Stimulated activated naive CD8-positive, alpha-beta T cell treated with anti-CD3 and anti-CD28 coated beads, Interleukin-15, amount 100 ng/mL, for 72 hours (primary cell): Measurements from ENCODE around the gene CDHR5.

ENCODE experiments used
- ATAC-seq: fragments of 150-1000 bp; cut with Tn5 transposase; 2 replicates; pipeline ENCODE4 v1.10.0; 2021; ENCODE audit warnings: mild to moderate bottlenecking, moderate library complexity
- DNase-seq, 2 donors: peaks; one replicate each; pipeline ENCODE4 v3.0.0; 2021 to 2022
- H3K27ac Mint-ChIP-seq, 2 donors: one replicate each; pipeline ENCODE4 v1.8.0; 2022; ENCODE audit warnings: mild to moderate bottlenecking in 2 of 2, mixed read lengths in 2 of 2, moderate library complexity in 2 of 2
- H3K27me3 Mint-ChIP-seq: one replicate; pipeline ENCODE4 v1.8.0; 2022; ENCODE audit warnings: mixed read lengths
- H3K4me1 Mint-ChIP-seq: one replicate; pipeline ENCODE4 v1.8.0; 2022; ENCODE audit warnings: mild to moderate bottlenecking, mixed read lengths
- H3K4me3 Mint-ChIP-seq, 2 donors: one replicate each; pipeline ENCODE4 v1.8.0; 2022; ENCODE audit warnings: mild to moderate bottlenecking in 2 of 2, mixed read lengths in 2 of 2, moderate library complexity in 1 of 2
- H3K9me3 Mint-ChIP-seq, 2 donors: one replicate each; pipeline ENCODE4 v1.8.0; 2022; ENCODE audit warnings: mixed read lengths in 2 of 2

The CDHR5 gene

DNA sequence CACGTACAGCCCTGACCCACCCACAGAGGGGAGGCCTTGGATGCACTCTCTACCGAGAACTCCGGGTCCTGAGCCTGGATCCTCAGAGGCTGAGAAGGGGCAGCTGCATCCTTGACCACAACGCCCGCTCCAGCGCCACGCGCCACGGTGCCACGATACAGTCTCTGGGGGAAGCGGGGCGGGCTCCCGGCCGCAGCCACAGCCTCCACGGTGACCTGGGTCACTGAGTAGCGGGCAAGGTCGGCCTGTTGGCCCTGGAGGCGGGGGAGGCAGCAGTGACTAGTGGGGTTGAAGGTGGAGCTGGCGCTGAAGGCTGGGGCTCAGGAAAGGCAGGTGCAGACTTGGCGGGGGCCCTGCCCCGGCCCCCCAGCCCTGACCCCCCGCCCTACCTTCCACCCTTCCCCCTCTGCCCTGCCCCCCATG lies 5.1 kb downstream of the CDHR5 start:
- no peaks in the 10 kb centered on the region for H3K9me3 Mint-ChIP-seq
- no peak for DNase-seq
- peaks cover 22% of the 10 kb centered on the region for H3K4me1 Mint-ChIP-seq
- no peak for ATAC-seq
- peaks cover 2% of the 10 kb centered on the region for H3K27me3 Mint-ChIP-seq
- no peak overlapping the region for H3K27ac Mint-ChIP-seq
- no peak overlapping the region for H3K4me3 Mint-ChIP-seq

DNA sequence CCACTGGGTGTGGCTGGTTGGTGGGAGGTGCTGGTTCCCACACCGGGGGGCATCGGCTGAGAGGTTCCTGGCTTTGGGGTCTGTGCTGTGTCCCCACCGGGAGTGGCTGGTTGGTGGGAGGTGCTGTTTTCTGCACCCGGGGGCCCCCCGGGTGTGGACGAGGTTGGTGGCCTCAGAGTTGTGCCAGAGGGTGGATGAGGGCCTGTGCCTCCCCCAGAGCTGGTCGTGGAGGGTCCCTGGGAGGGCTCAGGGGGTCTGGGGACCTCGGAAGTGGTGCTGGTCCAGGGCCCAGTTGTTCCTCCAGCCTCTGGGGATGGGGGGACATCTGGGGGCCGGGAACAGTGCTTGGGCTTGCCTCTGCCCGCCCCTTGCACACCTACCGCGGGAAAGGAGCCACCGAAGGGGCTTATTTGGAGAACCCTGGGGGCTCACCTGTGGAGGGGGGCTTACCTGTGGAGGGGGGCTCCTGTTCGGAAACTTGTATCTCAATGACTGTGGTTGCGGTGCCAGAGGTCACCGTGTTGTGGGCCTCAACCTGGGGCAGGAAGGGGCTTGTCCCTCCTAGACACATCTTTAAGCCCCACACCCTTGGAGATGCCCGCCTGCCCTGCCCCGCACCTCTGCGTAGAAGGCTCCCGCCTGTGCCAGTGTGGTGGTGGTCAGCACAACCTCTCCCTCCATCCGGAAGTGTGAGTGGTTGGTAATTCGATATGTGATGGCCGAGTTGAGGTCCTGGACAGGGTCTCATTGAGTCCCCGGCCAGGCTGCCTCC lies 5.7 kb downstream of the CDHR5 start:
- Mint-ChIP-seq H3K4me1 (peaks cover 28% of the 10 kb centered on the region), H3K27me3 (no peaks in the 10 kb centered on the region), H3K4me3 (no peak overlapping the region), H3K27ac (peak overlapping the region in 1 of 2 donors; percentile 93), H3K9me3 (no peaks in the 10 kb centered on the region)
- ATAC-seq (no peak), DNase-seq (no peak)

DNA sequence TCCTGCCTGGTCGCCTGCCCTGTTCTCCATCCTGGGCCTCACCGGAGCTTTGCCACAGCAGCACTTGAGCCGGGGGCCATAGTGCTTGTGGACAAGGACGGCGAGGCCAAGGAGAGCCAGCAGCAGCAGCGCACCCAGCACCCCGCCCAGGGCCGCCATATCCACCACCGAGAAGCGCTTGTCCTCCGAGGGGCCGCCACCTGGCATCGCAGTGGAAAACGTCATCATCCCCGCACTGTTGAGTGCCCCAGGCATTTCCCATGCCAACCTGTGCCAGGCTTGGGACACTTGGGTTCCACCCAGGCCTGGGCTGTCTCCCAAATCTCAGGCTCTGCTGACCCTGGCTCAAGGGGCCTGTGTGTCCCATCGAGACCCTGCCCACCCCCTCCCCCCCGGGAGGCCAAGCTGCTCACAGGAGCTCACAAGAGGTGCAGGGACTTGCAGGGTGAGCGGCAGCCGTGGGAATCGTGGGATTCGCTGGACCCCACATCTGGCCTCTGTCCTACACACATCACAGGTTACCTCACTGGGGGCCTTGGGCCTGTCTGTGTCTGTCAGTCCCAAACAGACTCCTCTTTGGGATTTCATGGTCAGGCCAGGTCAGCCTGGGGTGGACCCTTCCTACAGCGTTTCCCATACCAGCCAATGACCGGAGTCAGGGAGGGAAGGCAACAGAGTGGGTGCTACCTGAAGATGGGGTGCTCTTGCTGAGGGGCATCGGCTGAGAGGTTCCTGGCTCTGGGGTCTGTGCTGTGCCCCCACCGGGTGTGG lies 6.7 kb downstream of the CDHR5 start:
- ATAC-seq: no peak
- DNase-seq: no peak
- no peaks in the 10 kb centered on the region for H3K9me3 Mint-ChIP-seq
- H3K4me1 Mint-ChIP-seq: peaks cover 38% of the 10 kb centered on the region
- peak overlapping the region in 1 of 2 donors; percentile 93 for H3K27ac Mint-ChIP-seq
- no peaks in the 10 kb centered on the region for H3K27me3 Mint-ChIP-seq
- no peak overlapping the region for H3K4me3 Mint-ChIP-seq

DNA sequence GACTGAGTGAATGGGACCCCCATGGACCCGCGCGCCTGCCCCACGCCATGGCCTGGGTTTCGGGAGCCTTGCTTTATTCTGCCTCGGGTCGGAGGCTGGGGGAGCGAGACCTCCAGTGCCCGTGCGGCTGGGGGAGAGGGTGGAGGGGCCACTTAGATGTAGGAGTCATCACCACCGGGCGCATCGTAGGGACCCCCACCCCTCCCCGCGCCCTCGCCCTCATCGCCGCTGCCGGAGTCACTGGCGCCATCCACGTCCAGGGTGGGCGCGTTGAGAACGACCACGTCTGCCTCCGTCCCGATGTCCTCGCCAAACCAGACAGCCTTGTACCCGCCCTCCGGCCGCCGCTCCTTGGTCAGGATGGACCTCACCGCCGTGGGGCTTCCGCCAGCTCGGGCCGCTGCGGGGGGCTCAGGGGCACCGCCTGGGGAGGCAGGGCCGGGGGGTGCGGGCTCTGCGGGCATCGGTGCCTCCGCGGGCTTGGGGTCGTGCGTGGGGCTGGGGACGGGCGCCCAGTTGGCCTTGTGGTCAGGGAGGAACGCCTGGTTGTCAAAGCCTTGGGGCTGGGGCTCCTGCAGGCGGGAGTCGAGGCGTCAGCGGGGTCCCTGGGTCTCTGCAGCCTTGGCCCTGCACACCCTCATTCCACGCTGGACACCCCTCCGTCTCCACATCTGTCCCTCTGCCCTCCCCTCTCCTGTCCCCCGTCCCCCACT lies 7.4 kb downstream of the CDHR5 start:
- no peak for ATAC-seq
- H3K4me3 Mint-ChIP-seq: no peak overlapping the region
- no peak overlapping the region for H3K27ac Mint-ChIP-seq
- no peaks in the 10 kb centered on the region for H3K27me3 Mint-ChIP-seq
- H3K9me3 Mint-ChIP-seq: no peaks in the 10 kb centered on the region
- peaks cover 42% of the 10 kb centered on the region for H3K4me1 Mint-ChIP-seq
- DNase-seq: no peak

DNA sequence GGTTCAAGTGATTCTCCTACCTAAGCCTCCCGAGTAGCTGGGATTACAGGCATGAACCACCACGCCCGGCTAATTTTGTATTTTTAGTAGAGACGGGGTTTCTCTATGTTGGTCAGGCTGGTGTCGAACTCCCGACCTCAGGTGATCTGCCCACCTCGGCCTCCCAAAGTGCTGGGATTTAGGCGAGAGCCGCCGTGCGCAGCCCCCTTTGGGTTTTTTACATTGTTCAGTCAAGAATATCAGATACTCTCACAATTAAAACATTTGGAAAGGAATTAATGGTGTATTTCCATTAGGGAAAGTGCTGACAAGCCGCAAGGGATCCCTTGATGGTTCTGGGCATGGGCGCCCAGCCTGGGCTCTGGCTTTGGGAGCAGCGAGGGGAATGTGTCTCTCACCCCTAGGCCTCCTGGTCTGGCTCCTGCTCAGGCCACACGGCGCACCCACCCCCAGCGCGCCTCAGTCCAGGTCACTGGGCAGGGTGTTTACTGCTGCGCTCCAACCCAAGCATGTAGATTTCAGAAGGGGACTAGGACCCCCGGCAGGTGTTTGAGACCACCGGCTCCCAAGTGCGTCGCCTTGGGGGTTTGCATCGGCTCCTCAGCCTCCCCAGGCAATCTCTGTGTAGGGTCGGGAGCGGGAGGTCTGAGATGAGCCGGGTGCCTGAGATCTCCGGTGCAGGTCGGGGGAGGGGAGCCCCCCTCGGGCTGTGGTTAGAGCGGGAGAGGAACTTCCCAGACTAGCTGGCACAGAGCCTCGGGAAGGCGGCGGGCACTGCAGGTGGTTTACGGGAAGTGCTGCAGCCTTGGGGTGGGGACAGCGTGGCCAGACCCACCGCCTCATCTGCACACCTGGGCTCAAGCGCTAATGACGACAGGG lies 8.2 kb downstream of the CDHR5 start:
- H3K27me3 Mint-ChIP-seq: no peaks in the 10 kb centered on the region
- H3K4me3 Mint-ChIP-seq: peak overlapping the region; percentile 80 to 86
- peak overlapping the region in 1 of 2 donors; percentile 90 for H3K27ac Mint-ChIP-seq
- no peak for DNase-seq
- peaks cover 42% of the 10 kb centered on the region for H3K4me1 Mint-ChIP-seq
- ATAC-seq: no peak
- no peaks in the 10 kb centered on the region for H3K9me3 Mint-ChIP-seq

DNA sequence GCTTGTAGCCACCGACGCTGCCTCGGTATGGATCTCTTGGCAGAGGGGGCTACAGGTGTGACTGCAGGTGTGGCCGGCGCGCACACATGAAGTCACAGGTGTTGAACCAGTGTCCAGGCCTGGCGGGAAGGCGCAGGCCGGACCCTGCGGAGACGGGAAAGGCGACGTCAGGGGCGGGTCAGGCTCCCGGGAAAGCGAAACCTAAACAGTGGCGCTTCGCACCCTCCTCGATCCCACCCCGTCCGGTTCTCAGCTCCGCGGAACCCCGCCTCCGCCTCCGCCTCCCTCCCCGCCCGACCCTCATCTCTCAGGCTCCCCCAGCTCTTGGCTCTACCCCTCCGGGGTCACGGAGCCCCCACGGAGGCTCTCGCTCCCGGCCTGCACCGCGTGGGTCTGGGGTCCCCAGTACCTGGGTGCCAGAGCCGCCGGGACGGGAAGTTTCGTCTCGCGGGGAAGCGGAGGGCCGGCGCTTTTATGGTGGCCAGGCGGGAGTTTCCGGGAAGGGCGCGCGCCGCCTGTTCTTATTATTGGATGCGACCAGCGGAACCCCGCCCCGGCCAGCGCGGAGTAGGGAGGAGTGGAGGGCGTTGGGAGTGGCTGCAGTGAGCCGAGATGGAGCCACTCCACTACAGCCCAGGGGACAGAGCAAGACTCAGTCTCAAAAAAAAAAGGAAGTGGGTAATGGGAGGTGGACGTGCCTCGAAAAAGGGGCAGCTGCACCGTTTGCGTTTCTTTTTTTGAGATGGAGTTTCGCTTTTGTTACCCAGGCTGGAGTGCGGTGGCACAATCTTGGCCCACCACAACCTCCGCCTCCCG lies 9.0 kb downstream of the CDHR5 start, which contains the start of gene IRF7:
Gene IRF7 (minus strand): TSS at position 447 of the 816 bp plus-strand sequence. CDS start 586 bp downstream, outside the sequence.
- Mint-ChIP-seq H3K27me3 (no peaks in the 10 kb centered on the region), H3K27ac (peak within 1 kb of the TSS; percentile 88 to 90), H3K9me3 (no peaks in the 10 kb centered on the region), H3K4me3 (peak within 1 kb of the TSS; percentile 80 to 86), H3K4me1 (peaks cover 45% of the 10 kb centered on the region)
- DNase-seq: peak; percentile 77 to 87
- ATAC-seq: peak; percentile 80

DNA sequence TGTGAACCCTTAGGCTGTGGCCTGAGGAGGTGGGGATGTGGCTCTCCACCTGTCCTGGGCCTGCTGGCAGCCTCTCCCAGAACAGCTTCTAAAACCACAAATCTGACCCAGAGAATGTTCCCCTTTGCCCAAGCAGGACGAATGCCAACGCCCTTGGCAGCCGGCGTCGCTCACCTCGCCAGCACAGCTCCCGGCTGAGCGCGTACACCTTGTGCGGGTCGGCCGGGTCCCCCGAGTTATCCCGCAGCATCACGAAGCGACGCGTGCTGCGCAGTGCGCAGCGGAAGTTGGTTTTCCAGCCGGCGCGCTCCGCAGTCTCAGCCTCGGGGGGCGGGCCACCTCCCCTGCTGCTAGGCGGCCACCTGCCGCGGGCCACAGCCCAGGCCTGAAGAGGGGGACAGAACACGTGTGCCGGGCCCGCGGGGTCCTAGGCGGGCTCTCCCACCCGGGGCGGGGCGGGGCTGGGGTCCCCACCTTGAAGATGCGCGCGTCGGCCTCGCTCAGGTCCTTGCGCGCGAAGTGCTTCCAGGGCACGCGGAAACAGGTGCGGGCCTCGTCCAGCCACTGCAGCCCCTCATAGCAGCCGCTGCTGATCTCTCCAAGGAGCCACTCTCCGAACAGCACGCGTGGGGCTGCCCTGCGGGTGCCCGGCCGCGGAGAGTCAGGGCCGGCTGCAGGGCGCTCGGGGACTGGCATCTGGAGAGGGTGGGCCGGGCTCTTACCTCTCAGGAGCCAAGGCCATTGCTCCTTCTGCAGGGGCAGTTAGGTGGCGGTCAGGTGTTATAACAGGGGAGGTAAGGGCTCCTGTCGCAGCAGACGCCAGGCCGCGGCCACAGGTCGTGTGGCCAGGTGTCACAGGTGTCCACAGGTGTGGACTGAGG lies 9.9 kb downstream of the CDHR5 start:
- DNase-seq (no peak), ATAC-seq (peak; percentile 3)
- Mint-ChIP-seq H3K4me1 (peaks cover 47% of the 10 kb centered on the region), H3K9me3 (no peaks in the 10 kb centered on the region), H3K27me3 (no peaks in the 10 kb centered on the region), H3K27ac (peak overlapping the region; percentile 82 to 88), H3K4me3 (peak overlapping the region; percentile 80 to 86)

DNA sequence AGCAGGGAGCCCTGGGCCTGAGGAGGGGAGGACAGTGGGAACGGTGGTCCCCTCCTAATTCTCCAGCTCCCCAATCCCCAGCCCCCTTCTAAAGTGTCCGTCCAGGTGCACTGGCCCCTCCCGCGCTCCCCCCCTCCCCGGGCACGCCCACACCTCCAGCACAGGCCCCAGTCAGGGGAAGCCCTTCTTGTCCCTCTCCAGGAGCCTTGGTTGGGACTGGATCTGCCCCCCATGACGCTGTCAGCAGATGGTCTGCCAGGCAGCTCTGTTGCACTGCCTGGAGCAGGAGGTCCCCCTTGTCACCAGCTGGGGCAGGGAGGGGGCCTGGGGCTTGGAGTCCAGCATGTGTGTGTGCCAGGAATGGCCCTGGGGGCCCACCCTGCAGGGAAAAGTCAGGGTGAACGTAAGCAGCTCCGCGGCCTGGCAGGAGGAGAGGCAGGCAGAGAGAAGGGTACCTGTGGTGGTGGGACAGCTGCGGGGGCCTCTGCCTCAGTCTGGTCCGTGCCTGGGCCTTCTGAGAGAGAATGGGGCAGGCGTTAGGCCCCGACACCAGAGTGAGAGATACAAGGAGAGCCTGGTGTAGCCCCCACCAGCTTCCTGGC lies 10.6 kb downstream of the CDHR5 start:
- H3K27ac Mint-ChIP-seq: peak overlapping the region; percentile 65 to 89
- no peaks in the 10 kb centered on the region for H3K27me3 Mint-ChIP-seq
- peak overlapping the region; percentile 80 to 86 for H3K4me3 Mint-ChIP-seq
- no peaks in the 10 kb centered on the region for H3K9me3 Mint-ChIP-seq
- no peak for ATAC-seq
- H3K4me1 Mint-ChIP-seq: peaks cover 47% of the 10 kb centered on the region
- no peak for DNase-seq

DNA sequence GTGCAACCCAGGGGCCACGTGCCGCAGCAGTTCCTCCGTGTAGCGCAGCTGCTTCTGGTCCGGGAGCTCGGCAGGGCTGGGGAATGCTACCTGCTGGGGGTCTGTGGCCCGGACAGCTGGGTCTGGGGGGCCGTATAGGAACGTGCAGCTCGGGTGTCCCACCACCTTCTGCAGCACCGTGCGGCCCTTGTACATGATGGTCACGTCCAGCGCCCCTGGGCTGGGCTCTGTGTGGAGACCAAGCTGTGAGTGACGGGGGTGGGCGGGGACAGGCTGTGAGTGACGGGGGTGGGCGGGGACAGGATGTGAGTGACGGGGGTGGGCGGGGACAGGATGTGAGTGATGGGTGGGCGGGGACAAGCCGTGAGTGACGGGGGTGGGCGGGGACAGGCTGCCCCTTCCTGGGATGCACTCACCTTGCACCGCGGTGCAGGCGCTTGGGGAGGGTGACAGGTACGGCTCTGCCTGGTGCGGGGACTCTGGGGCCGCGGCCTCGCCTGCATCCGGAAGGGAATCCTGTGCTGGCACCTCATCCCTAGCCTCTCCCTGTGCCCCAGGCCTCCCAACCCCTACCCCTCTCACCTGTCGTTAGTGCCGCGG lies 11.3 kb downstream of the CDHR5 start:
- H3K4me1 Mint-ChIP-seq: peaks cover 48% of the 10 kb centered on the region
- peak; percentile 24 for ATAC-seq
- no peaks in the 10 kb centered on the region for H3K9me3 Mint-ChIP-seq
- H3K4me3 Mint-ChIP-seq: peak overlapping the region; percentile 56 to 86
- peak overlapping the region; percentile 65 to 89 for H3K27ac Mint-ChIP-seq
- H3K27me3 Mint-ChIP-seq: no peaks in the 10 kb centered on the region
- DNase-seq: peak; percentile 68 to 71

DNA sequence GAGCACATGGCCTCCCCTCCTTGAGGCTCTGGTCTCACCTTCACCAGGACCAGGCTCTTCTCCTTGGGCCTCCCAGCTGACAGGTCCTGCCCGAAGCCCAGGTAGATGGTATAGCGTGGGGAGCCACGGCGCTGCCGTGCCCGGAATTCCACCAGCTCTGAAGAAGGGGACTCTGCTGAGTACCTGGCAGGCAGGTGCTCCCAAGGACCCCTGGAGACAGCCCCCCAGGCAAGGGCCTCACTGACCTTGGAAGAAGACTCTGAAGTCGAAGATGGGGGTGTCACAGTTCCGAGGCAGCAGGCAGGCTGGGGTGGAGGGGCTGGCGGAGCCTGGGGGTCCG lies 11.8 kb downstream of the CDHR5 start:
- DNase-seq: no peak
- H3K27me3 Mint-ChIP-seq: no peaks in the 10 kb centered on the region
- H3K9me3 Mint-ChIP-seq: no peaks in the 10 kb centered on the region
- H3K27ac Mint-ChIP-seq: no peak overlapping the region
- ATAC-seq: no peak
- H3K4me3 Mint-ChIP-seq: no peak overlapping the region
- peaks cover 51% of the 10 kb centered on the region for H3K4me1 Mint-ChIP-seq

DNA sequence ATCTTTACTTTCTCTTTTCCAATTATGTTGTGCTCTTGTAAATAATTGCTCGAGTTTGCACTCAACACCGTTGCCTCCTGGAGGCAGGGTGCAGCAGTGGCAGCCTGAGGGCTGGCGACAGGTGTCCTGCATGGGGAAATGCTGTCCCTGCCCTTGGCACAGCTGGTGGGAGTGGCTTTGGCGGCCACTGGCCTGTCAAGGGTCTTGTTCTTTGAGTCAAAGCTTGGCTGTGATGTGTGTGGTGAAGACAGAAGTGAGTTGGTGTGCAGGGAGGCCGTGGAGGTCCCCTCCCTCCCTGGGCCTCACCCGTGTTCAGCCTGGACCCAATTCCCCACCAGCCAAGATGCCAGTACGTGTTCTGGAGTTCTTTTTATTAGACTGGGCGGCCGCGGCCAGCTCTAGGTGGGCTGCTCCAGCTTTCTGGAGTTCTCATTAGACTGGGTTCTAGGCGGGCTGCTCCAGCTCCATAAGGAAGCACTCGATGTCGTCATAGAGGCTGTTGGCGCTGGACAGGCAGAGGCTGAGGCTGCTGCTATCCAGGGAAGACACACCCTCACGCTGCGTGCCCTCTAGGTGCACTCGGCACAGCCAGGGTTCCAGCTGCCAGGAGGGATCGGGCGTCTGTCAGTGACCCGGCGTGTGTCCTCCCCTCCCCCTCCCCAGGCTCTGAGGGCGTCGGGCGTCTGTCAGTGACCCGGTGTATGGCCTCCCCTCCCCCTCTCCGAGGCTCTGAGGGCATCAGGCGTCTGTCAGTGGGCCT lies 12.4 kb downstream of the CDHR5 start:
- DNase-seq (no peak), ATAC-seq (no peak)
- Mint-ChIP-seq H3K4me1 (peaks cover 51% of the 10 kb centered on the region), H3K27ac (no peak overlapping the region), H3K4me3 (no peak overlapping the region), H3K27me3 (no peaks in the 10 kb centered on the region), H3K9me3 (no peaks in the 10 kb centered on the region)
